Mucosa of descending colon (tissue), 3 donors: Measurements from ENCODE around the gene ACE. TPM values are rescaled to one million over a fixed set of nuclear protein-coding genes. Genes with fewer than 3 reads are reported as not detected.

Experiments used
- ATAC-seq: fragments of 200-7000 bp; cut with Tn5 transposase; one replicate; pipeline ENCODE4 v1.9.1; 2020; ENCODE audit warnings: mild to moderate bottlenecking, moderate library complexity
- DNase-seq, 3 donors: peaks; one replicate each; pipeline ENCODE4 v3.0.0-alpha.2; 2020
- H3K36me3 ChIP-seq: fragments of 200-600 bp; one replicate; pipeline ENCODE4 v1.8.0; 2021; ENCODE audit warnings: low read depth, mild to moderate bottlenecking
- H3K4me1 ChIP-seq: fragments of 200-600 bp; one replicate; pipeline ENCODE4 v1.8.0; 2021; ENCODE audit warnings: low read depth, mild to moderate bottlenecking
- H3K4me3 ChIP-seq: fragments of 200-600 bp; one replicate; pipeline ENCODE4 v1.8.0; 2021; ENCODE audit warnings: mild to moderate bottlenecking
- H3K9me3 ChIP-seq: fragments of 200-600 bp; one replicate; pipeline ENCODE4 v1.8.0; 2021; ENCODE audit warnings: mild to moderate bottlenecking
- intact Hi-C, 2 donors: fragments of 100-400 bp; cut with DNase I in 1 of 2; cut with micrococcal nuclease in 1 of 2; formaldehyde crosslinking; loops; one replicate each; pipeline versions ENCODE4 v1.11.0 to v1.11.1; 2022; cut with DNase I, micrococcal nuclease
- total RNA-seq, 3 donors: library from RNA; stranded (reverse); fragmentation: NEBNext Ultra II Directional in 2 of 3; extraction: Animal tissue kit (Norgen Biotek cat#: 25700) in 2 of 3; gene quantifications; one replicate each; pipeline versions ENCODE4 v1.2.1 to v1.2.4, GENCODE V29; 2021 to 2023
- TF ChIP-seq, protein P1 (sequence below): fragments of 200-600 bp; IDR thresholded peaks from one replicate; pipeline ENCODE4 v1.8.0; 2022; ENCODE audit warnings: antibody characterized with exemption, mild to moderate bottlenecking
- donor health status: DM: no; HTN: no; CAD: no; lungs with moderate emphysema.
- donor health status: DM: no; HTN: no; CAD: no.
- donor health status: DM: no; HTN: yes; CAD: no.

ACE gene
- total RNA-seq, 3 donors from 2014 or later: 16.0 to 24.6 (median 23.0) TPM

DNA sequence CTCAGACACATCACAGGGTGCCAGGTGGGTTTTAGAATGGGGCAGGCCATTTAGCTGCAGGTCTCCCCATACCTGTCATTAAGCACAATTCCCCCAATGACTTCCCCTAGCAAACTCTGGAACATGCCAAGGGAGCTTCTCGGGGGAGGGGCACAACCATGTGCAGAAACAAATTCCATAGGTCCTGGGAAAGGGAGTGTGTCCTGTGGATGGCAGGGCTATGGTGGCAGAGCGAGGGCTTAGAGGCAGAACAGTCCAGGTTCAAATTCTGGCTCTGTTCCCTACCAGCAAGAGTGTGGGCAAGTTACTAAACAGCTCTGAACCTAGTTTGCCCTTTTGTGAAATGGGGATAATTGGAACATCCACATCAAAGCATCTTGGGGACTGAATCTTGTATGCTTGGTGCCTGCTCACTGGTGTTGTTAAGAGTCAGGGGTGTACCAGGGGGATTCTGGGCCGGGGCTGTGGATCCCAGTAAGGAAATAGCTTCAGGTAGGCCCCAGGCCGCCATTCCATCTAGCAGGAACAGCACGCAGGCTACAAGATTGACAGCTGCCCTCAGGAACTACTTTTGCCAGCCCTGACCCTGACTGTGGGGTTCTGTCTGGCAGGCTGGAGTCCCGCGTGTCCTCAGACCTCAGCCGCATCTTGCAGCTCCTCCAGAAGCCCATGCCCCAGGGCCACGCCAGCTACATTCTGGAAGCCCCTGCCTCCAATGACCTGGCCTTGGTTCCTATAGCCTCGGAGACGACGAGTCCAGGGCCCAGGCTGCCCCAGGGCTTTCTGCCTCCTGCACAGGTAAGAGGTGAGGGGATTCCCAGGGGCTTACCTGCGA is 67.8 kb downstream of the ACE start:
- TF ChIP-seq, protein P1, sequence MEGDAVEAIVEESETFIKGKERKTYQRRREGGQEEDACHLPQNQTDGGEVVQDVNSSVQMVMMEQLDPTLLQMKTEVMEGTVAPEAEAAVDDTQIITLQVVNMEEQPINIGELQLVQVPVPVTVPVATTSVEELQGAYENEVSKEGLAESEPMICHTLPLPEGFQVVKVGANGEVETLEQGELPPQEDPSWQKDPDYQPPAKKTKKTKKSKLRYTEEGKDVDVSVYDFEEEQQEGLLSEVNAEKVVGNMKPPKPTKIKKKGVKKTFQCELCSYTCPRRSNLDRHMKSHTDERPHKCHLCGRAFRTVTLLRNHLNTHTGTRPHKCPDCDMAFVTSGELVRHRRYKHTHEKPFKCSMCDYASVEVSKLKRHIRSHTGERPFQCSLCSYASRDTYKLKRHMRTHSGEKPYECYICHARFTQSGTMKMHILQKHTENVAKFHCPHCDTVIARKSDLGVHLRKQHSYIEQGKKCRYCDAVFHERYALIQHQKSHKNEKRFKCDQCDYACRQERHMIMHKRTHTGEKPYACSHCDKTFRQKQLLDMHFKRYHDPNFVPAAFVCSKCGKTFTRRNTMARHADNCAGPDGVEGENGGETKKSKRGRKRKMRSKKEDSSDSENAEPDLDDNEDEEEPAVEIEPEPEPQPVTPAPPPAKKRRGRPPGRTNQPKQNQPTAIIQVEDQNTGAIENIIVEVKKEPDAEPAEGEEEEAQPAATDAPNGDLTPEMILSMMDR: no peak
- intact Hi-C loops: no loop called here
- H3K4me3 ChIP-seq: no peak overlapping the region
- no peaks in the 10 kb centered on the region for H3K9me3 ChIP-seq
- H3K36me3 ChIP-seq: no peaks in the 10 kb centered on the region
- no peak for ATAC-seq
- DNase-seq: no peak
- peaks cover 6% of the 10 kb centered on the region for H3K4me1 ChIP-seq

DNA sequence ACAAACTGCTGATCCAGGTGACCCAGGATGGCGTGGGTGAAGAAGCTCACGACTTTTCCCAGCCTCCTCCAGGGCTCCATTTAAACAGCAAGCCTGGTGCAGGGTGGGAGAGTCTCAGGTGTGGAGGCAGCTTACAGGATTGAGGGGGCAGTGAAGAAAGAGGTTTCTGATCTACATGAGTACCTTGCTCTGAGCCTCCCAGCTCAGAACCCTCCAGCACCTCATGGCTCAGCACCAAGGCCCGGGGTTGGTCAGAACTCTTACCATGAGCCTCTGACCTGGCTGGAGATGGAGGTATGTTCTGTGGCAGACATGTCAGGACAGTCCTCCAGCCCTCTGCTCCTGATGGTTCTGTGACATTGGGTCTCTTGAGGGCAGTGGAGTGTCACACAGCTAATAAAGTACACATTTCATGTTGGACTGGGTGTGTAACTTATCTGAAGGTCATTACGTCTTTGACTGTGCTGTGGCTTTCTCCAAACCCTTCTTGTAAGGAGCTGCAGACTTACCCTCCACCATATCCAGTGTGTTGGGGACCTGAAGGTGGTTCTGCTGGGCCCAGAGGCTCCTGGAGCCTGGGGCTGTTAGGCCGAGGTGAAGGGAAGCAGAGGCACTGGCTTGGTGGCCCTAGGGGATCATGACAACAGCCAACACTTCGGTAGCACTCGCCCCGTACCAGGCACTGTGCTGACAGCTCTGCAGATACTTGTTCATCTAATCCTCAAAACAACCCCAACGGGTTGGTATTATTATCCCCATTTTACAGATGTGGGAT is 69.6 kb downstream of the ACE start:
- DNase-seq: no peak
- no peak for ATAC-seq
- no peak overlapping the region for H3K4me3 ChIP-seq
- peaks cover 7% of the 10 kb centered on the region for H3K4me1 ChIP-seq
- intact Hi-C loops: no loop called here
- H3K36me3 ChIP-seq: no peaks in the 10 kb centered on the region
- H3K9me3 ChIP-seq: no peaks in the 10 kb centered on the region
- TF ChIP-seq, protein P1: no peak

GRCh38 chr17:63547083-63547523 is 70.2 kb downstream of the ACE start:
- Histone ChIP-seq H3K36me3 (no peaks in the 10 kb centered on the region), H3K9me3 (no peaks in the 10 kb centered on the region), H3K4me1 (peaks cover 11% of the 10 kb centered on the region), H3K4me3 (no peak overlapping the region)
- ATAC-seq (no peak), DNase-seq (no peak)
- TF ChIP-seq, protein P1: no peak
- intact Hi-C loops: no loop called here

Other genes with a start within 250 kb of the ACE start
- gene CYB561, start 30.8 kb upstream of the ACE start, total RNA-seq: 10 to 100 TPM; 38.1 to 54.9 (median 51.3) TPM
- under 1 TPM in 2 of 3 donors, not detected in 1; 0.58 to 0.64 TPM for gene KCNH6, start 46.3 kb downstream of the ACE start, total RNA-seq
- 10 to 100 TPM; 69.0 to 87.3 (median 84.9) TPM for gene DCAF7, start 73.4 kb downstream of the ACE start, total RNA-seq
- gene TACO1, start 123.8 kb downstream of the ACE start, total RNA-seq: 10 to 100 TPM; 21.7 to 34.4 (median 29.7) TPM
- gene MAP3K3, start 145.4 kb downstream of the ACE start, total RNA-seq: 10 to 100 TPM; 13.0 to 54.7 (median 18.5) TPM
- gene LIMD2, start 223.1 kb downstream of the ACE start, total RNA-seq: 10 to 100 TPM in 1 of 3 donors, 1 to 10 TPM in 2; 5.6 to 13.2 (median 8.4) TPM